Measurements from ENCODE around the gene GGTLC2.
"Not testable (repeated sequence)": the region's sequence is repeated elsewhere in the genome, so short reads cannot be mapped to it uniquely, and the experiment has no call there.

The GGTLC2 gene

GRCh38 chr22:22636260-22636659 is 8.2 kb upstream of the GGTLC2 start:
- peak; percentile 20 to 22 for DNase-seq (ENCODE audit: low read depth in 2 of 2)

- not testable (repeated sequence) for DNase-seq (ENCODE audit: low read depth in 2 of 2)
Observed at GRCh38 chr22:22638313-22638712, 6.1 kb upstream of the GGTLC2 start.

- DNase-seq (ENCODE audit: low read depth in 2 of 2): not testable (repeated sequence)
Observed at GRCh38 chr22:22642255-22642654, 2.2 kb upstream of the GGTLC2 start.

GRCh38 chr22:22645969-22646368 is 1.6 kb downstream of the GGTLC2 start:
- DNase-seq (ENCODE audit: low read depth in 2 of 2): not testable (repeated sequence)

- DNase-seq (ENCODE audit: low read depth in 2 of 2): not testable (repeated sequence)
Observed at GRCh38 chr22:22647952-22648351, 3.5 kb downstream of the GGTLC2 start.

GRCh38 chr22:22648863-22649536 is 4.6 kb downstream of the GGTLC2 start:
- DNase-seq (ENCODE audit: low read depth in 2 of 2): not testable (repeated sequence)

- not testable (repeated sequence) for DNase-seq (ENCODE audit: low read depth in 2 of 2)
Observed at GRCh38 chr22:22649761-22650160, 5.3 kb downstream of the GGTLC2 start.

GRCh38 chr22:22650398-22650797 is 6.0 kb downstream of the GGTLC2 start:
- not testable (repeated sequence) for DNase-seq (ENCODE audit: low read depth in 2 of 2)

GRCh38 chr22:22650803-22651515 is 6.5 kb downstream of the GGTLC2 start:
- not testable (repeated sequence) for DNase-seq (ENCODE audit: low read depth in 2 of 2)

- DNase-seq (ENCODE audit: low read depth in 2 of 2): not testable (repeated sequence)
Observed at GRCh38 chr22:22651593-22651992, 7.2 kb downstream of the GGTLC2 start.

- not testable (repeated sequence) for DNase-seq (ENCODE audit: low read depth in 2 of 2)
Observed at GRCh38 chr22:22652102-22652501, 7.7 kb downstream of the GGTLC2 start.

GRCh38 chr22:22652573-22652972 is 8.2 kb downstream of the GGTLC2 start:
- DNase-seq (ENCODE audit: low read depth in 2 of 2): not testable (repeated sequence)

GRCh38 chr22:22653677-22654381 is 9.4 kb downstream of the GGTLC2 start:
- DNase-seq (ENCODE audit: low read depth in 2 of 2): not testable (repeated sequence)

- no peak for DNase-seq (ENCODE audit: low read depth in 2 of 2)
Observed at GRCh38 chr22:22655452-22656290, 11.3 kb downstream of the GGTLC2 start.

- DNase-seq (ENCODE audit: low read depth in 2 of 2): no peak
Observed at GRCh38 chr22:22657712-22658111, 13.3 kb downstream of the GGTLC2 start.

GRCh38 chr22:22661275-22661674 is 16.9 kb downstream of the GGTLC2 start:
- no peak for DNase-seq (ENCODE audit: low read depth in 2 of 2)

- no peak for DNase-seq (ENCODE audit: low read depth in 2 of 2)
Observed at GRCh38 chr22:22662095-22662494, 17.7 kb downstream of the GGTLC2 start.

- DNase-seq (ENCODE audit: low read depth in 2 of 2): no peak
Observed at GRCh38 chr22:22663861-22664800, 19.7 kb downstream of the GGTLC2 start.

- DNase-seq (ENCODE audit: low read depth in 2 of 2): peak in 1 of 2 donors; percentile 7
Observed at GRCh38 chr22:22666307-22667091, 22.1 kb downstream of the GGTLC2 start.
